Skin epidermis (tissue), 12 donors: Measurements from ENCODE around the gene HYAL4.
"Not testable (repeated sequence)": the region's sequence is repeated elsewhere in the genome, so short reads cannot be mapped to it uniquely, and the experiment has no call there.

Source experiments
- H3K27ac ChIP-seq, 21 experiments: fragments of 200-600 bp; sonication (generic) in 11 of 21; one replicate each; pipeline ENCODE4 v1.5.0; 2020; ENCODE audit warnings: mild to moderate bottlenecking in 3 of 21, inconsistent platforms in 2 of 21, moderate library complexity in 2 of 21
- H3K4me3 ChIP-seq, 7 experiments: fragments of 200-600 bp; sonication (generic) in 2 of 7; one replicate each; pipeline ENCODE4 v1.5.0; 2020; ENCODE audit warnings: inconsistent platforms in 2 of 7, mild to moderate bottlenecking in 2 of 7, moderate library complexity in 1 of 7

The HYAL4 gene, protein sequence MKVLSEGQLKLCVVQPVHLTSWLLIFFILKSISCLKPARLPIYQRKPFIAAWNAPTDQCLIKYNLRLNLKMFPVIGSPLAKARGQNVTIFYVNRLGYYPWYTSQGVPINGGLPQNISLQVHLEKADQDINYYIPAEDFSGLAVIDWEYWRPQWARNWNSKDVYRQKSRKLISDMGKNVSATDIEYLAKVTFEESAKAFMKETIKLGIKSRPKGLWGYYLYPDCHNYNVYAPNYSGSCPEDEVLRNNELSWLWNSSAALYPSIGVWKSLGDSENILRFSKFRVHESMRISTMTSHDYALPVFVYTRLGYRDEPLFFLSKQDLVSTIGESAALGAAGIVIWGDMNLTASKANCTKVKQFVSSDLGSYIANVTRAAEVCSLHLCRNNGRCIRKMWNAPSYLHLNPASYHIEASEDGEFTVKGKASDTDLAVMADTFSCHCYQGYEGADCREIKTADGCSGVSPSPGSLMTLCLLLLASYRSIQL

DNA sequence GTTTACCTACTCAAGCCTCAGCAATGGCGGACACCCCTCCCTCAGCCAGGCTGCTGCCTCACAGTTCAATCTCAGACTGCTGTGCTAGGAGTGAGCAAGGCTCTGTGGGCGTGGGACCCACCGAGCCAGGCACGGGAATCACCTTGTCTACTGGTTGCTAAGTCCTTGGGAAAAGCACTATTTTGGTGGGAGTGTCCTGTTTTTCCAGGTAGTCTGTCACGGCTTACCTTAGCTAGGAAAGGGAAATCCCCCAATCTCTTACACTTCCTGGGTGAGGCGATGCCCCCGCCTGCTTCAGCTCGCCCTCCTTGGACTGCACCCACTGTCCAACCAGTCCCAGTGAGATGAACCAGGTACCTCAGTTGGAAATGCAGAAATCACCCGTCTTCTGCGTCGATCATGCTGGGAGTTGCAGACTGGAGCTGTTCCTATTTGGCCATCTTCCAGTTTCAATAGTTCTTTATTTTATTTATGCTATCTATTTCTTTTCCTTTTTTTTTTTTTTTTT lies at the start of gene HYAL4:
Gene HYAL4 (plus strand): TSS at position 458 of the 508 bp plus-strand sequence. CDS start 23,105 bp downstream, outside the sequence.
- H3K27ac ChIP-seq = peak within 1 kb of the TSS in 2 of 21 experiments; percentile 3 to 32
- H3K4me3 ChIP-seq = peak within 1 kb of the TSS in 1 of 7 experiments; percentile 12

DNA sequence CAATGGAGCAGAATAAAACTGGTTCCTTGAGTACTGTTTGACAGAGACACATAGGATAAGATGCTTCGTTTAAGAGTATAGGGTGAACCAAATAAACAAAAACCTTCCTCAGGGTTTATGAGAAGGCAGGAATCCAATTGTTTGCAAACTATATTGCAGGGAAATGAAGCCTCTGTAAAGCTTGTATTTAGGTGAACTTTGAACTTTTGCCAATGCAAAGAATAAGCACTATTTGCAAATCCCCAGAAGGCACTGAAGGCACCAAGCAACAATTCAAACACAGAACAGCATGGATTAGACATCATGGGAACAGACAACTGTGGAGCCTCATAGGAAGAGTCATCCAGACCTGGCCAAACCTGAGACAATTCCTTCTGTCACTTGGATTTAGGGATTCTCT lies 49.1 kb upstream of the HYAL4 start:
- H3K4me3 ChIP-seq = no peak overlapping the region
- no peak overlapping the region for H3K27ac ChIP-seq

DNA sequence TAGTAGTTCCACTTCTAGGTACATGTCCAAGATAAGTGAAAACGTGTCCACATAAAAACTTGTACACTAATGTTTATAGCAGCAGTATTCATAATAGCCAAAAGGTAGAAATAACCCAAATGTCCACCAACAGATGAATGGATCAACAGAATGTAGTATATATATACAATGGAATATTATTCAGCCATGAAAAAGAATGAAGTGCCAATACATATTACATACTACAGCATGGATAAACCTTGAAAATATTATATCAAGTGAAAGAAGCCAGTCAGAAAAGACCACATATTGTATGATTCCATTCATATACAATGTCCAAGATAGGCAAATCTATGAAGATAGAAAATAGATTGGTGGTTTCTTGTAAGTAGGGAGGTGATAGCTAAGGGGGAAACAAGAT lies 48.4 kb upstream of the HYAL4 start:
- no peak overlapping the region for H3K27ac ChIP-seq
- no peak overlapping the region for H3K4me3 ChIP-seq

DNA sequence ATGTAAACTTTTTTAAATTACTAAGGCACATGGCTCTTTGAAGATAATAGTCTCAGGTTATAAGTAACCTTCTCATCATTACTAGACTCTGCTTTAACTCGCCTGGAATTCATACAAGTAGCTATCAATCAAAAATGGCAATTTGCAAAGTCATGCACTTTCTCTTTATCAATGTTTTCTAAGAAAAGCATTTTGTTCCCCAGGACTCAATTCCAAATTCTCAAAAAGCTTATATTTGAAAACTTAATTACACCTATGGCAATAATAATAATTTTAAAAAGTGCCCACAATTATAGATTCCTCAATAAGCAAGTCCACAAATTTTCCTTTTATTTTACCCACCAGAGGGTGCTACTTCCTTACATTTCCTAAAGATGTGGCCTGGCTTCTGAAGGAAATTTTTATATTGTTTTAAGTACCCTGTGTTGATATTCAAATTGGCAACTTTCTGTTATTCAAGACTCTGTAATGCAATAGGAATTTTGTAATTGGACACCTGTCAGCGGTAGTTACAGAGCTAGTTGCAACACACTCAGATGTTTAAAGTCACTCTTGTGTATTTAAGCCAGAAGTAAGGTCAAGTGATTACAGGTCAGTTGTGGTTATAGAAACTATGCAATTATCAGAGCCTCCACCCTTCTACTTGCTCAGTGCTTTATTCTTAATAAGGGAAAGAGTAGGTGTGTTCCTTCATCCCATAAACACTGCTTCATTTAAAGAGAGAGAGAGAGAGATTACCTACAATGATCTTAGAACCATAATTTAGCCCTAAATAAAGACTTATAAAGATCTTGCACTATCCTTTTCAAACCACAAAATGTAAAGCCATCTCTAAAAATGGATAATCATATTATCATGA lies 47.1 kb upstream of the HYAL4 start:
- Histone ChIP-seq H3K27ac (peak overlapping the region in 2 of 21 experiments; percentile 1 to 12), H3K4me3 (no peak overlapping the region)

DNA sequence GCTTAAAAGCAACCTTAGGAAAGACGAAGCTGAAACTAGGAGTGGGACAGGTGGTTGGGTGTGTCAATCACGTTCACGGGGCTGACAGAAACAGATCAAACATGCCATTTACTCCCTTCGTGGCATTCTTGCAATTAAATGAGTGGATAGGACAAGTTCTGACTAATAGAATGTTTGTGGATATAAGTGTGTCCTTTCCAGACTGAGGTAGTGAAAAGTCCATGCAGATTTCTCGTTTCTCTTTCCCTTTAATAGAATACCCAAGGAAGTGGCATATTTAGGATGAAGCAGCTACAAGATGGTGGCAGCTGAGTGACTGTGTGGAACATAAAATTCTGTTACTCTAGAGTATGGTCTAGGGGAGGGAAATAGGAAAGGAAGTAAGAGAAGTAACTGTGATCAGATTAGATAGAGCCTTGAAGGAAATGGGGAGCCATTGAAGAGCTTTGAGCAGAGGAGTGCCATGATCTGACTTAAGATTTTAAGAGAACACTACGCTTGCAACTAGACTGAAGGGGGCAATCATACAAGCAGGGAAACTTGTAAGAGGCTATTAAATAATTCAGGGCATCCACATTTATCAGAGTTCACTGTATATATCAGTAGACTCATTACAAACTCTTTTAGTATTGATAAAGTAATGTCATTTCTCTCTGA lies 46.3 kb upstream of the HYAL4 start:
- no peak overlapping the region for H3K4me3 ChIP-seq
- peak overlapping the region in 2 of 21 experiments; percentile 1 to 12 for H3K27ac ChIP-seq

DNA sequence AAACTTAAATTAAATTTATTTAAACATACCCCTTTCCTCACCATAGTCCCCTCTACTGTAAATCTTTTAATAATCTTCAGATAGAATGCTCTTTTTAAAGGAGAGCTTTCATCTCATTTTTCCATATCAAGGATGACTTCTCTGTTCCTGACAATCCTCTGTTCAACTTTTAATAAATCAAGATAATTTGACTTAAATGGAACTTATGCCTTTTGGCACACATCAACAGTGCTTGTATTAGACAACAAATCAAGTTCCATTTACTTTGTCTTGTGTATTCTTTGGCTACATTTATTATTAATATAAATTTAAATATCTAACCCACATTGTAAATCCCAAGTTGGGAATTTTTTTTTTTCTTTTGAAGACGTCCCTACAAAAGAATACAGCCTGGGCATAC lies 42.7 kb upstream of the HYAL4 start:
- Histone ChIP-seq H3K27ac (no peak overlapping the region), H3K4me3 (no peak overlapping the region)

DNA sequence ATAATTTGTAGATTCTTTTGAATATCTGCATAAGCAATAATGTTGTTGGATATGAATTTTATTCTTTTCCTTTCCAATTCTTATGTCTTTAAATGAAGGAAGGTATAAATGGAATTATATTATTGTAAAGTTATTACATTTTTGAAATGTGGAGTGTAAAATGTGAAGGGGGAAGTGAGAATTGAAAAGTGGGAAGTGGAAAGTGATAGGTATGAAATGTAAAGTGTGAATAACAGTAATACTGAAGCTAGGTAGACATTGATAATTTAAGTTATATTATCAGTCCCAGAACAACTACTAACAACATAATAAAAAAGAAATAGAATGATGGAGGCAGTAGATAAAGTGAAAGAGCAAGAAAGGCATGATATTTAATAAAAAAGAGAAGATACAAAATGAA lies 39.7 kb upstream of the HYAL4 start:
- no peak overlapping the region for H3K27ac ChIP-seq

DNA sequence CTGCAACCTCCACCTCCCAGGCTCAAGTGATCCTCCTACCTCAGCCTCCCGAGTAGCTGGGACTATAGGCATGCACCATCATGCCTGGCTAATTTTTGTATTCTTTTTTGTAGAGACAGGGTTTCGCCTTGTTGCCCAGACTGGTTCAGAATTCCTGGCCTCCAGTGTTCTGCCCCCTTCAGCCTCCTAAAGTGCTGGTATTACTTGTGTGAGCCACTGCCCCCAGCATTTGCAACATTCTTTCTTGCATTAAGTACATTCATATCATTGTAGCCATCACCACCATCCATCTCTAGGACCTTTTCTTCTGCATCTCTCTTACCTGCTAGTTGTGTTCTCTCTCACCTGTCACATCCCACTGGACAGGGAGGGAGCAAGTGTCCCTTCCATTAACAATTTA lies 35.5 kb upstream of the HYAL4 start:
- Histone ChIP-seq H3K27ac (no peak overlapping the region), H3K4me3 (no peak overlapping the region)

More for the DNA sequence above, 39.7 kb upstream of the HYAL4 start:
- H3K4me3 ChIP-seq = no peak overlapping the region

DNA sequence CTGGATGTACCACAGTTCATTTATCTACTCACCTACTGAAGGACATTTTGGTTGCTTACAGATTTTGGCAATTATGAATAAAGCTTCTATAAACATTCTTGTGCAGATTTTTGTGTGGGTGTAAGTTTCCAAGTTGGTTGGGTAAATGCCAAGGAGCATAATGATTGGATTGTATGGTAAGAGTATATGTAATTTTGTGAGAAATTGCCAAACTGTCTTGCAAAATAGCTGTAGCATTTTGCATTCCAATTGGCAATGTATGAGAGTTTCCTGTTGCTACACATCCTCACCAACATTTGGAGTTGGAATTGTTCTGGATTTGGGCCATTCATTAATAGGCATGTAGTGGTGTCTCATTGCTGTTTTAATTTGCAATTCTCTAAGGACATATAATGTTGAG lies 33.9 kb upstream of the HYAL4 start:
- Histone ChIP-seq H3K4me3 (no peak overlapping the region), H3K27ac (no peak overlapping the region)

DNA sequence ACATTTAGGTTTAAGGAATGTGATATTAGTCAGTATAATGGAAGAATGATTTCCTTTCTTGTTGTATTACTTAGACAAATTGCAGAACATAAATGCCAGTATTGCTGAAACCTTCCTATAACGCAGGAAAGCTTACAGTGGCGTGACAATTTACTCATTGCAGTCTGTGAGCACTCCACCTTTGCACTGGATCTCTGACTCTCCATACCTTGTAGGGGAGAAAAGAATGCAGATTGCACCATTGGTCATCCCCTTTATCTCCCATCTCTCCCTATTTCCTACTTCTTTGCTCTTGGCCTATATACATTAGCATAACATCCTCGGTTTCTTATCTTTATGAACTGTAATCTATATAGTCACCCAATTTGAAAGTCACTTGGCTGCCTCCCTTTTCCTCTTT lies 28.1 kb upstream of the HYAL4 start:
- Histone ChIP-seq H3K4me3 (no peak overlapping the region), H3K27ac (no peak overlapping the region)

DNA sequence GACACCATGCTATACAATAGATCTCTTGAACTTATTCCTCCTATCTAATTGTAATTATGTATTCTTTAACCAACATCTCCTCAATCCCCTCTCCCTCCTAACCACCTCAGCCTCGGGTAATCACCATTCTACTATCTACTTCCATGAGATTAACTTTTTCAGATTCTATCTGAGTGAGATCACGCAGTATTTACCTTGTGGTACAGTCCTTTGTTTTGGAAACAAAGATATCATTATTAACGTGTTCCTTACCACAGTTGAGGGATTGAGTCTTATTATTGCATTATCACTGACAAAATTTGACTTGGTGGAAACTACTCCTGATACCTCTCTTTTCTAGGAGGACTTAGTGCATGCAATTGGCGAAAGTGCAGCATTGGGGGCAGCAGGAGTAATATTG lies 26.0 kb upstream of the HYAL4 start:
- Histone ChIP-seq H3K27ac (no peak overlapping the region), H3K4me3 (no peak overlapping the region)

DNA sequence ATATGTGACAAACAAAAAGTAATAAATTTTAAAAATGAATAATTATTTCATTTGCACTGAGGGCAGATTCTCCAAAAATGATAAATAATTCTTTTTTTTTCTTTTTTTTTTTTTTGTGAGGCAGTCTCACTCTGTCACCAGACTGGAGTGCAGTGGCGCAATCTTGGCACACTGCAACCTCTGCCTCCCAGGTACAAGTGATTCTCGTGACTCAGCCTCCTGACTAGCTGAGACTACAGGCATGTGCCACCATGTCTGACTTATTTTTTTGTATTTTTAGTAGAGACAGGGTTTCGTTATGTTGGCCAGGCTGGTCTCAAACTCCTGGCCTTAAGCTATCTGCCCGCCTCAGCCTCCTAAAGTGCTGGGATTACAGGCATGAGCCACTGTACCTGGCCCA lies 25.2 kb upstream of the HYAL4 start:
- not testable (repeated sequence) for H3K27ac ChIP-seq, H3K4me3 ChIP-seq

DNA sequence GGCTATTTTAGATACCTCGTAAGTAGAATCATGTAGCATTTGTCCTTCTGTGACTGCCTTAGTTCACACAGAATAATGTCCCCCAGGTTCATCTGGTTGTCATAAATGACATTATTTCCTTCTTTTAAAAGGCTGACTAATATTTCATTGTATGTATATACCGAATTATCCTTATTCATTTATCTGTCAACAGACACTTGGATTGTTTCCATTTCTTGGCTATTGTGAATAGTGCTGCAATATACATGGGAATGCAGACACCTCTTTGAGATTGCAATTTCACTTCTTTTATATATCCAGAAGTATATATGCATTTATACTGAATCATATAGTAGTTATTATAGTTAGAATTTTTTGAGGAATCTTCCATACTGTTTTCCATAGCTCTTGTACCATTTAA lies 24.1 kb upstream of the HYAL4 start:
- no peak overlapping the region for H3K4me3 ChIP-seq

DNA sequence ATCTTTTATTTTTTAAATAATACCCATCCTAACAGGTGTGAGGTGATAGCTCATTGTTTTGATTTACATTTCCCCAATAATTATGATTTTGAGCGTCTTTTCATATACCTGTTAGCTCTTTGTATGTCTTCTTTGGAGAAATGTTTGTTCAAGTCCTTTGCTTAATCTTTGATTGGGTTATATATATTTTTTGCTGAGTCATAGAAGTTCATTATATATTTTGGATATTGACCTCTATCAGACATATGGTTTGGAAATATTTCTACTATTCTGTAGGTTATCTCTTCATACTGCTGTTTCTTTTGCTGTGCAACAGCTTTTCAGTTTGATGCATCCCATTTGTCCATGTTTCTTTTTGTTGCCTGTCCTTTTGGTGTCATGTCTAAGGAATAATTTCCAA lies 23.6 kb upstream of the HYAL4 start:
- no peak overlapping the region for H3K27ac ChIP-seq
- H3K4me3 ChIP-seq = no peak overlapping the region

More for the DNA sequence above, 24.1 kb upstream of the HYAL4 start:
- no peak overlapping the region for H3K27ac ChIP-seq

DNA sequence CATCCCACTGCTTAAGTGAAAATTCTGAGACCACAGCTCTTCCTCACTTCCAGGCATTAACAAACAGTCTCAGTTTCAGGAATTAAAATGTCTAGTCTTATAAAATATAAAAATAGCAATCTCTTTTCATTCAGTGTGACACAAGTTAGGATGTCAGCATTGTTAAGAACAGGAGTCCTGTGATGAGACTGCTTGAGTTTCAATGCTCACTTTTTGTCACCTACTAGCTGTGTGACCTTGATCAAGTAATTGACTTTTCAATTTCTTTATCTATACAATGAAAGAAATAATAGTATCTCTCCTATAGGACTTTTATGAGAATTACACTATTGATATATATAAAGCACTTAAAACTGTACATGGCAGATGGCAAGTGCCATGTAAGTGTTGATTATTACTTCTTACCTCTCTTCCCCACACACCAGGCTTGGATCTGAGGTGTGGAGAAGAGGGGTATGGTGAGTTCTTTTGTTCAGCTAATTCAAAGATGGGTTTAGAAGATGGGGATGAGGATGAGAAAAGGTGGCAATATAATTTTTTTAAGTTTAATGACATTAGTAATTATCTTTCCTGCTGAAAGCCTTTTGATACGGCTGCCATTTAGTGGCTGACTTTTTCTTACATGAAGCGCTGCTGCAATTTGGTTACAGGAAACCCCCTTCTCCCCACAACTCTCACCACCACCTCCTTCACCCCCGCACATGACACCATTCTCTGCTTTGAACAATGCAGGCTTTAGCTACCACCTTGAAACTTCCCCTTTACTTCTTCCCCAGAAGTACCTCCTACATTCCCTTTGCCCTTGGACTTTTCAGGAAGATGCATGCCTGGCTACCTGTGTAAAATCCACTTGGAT lies 20.8 kb upstream of the HYAL4 start:
- Histone ChIP-seq H3K4me3 (no peak overlapping the region), H3K27ac (no peak overlapping the region)

DNA sequence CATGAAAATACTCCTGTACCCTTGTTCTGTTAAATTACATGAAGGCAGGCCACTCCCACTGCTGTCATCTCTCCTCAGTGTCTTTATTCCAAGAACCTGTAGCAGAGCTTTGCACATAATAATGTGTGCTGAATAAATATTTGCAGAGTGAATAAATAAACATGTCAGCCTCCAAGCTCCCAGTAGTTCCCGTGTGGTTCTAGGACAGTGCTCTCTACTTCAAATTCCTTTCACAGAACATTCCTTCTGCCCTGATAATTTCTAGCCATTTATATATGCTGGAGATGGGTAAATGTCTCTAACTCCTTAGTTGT lies 20.3 kb upstream of the HYAL4 start:
- Histone ChIP-seq H3K4me3 (no peak overlapping the region), H3K27ac (no peak overlapping the region)

DNA sequence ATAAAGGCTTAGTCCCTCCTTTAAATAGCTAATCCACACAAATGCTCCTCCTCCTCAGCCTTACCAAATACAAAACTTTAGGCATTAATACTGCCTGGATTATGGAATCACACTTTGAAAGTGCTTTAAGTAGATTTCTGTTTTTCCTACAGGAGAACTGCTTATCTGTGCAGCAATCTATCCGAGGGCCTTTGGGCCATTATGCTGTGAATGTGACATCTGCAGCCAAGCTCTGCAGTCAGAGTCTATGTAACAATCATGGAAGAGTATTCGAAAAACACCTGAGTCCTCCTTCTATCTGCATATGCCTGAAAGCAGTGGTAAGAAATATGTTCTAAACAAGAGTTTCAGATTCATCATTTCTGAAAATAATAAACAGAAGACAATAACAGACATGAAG lies 16.2 kb upstream of the HYAL4 start:
- Histone ChIP-seq H3K4me3 (no peak overlapping the region), H3K27ac (no peak overlapping the region)

DNA sequence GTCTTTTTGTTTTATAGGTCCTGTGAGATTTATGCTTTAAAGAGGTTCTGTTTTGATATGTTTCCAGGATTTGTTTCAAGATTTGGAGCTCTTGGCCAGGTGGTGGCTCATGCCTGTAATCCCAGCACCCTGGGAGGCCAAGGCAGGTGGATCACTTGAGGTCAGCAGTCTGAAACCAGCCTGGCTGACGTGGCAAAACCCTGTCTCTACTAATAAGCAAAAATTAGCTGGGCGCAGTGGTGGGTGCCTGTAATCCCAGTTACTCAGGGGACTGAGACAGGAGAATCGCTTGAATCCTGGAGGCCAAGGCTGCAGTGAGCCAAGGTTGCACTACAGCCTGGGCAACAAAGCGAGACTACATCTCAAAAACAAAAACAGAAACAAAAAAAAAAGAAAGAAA lies 8.3 kb upstream of the HYAL4 start:
- Histone ChIP-seq H3K4me3 (no peak overlapping the region), H3K27ac (no peak overlapping the region)

DNA sequence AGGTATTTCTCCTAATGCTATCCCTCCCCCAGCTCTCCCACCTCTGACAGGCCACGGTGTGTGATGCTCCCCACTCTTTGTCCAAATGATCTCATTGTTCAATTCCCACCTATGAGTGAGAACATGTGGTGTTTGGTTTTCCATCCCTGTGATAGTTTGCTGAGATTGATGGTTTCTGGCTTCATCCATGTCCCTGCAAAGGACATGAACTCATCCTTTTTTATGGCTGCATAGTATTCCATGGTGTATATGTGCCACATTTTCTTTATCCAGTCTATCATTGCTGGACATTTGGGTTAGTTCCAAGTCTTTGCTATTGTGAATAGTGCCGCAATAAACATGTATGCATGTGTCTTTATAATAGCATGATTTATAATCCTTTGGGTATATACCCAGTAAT lies 5.9 kb upstream of the HYAL4 start:
- H3K4me3 ChIP-seq, H3K27ac ChIP-seq: not testable (repeated sequence)
